Ascending aorta (tissue), 2 donors: ENCODE measurements around the gene NRBF2. TPM values are rescaled to one million over a fixed set of nuclear protein-coding genes. Genes with fewer than 3 reads are reported as not detected.

ENCODE experiments used
- DNase-seq, 2 donors: peaks; one replicate each; pipeline ENCODE4 v3.0.0-alpha.2; 2019; ENCODE audit warnings: low spot score in 2 of 2
- H3K27ac ChIP-seq, 2 donors: fragments of 200-600 bp; sonication (generic); one replicate each; pipeline ENCODE4 v1.5.1; 2016 to 2017; ENCODE audit warnings: mild to moderate bottlenecking in 1 of 2
- H3K27me3 ChIP-seq: fragments of 200-600 bp; sonication (generic); one replicate; pipeline ENCODE4 v1.5.1; 2017
- H3K36me3 ChIP-seq, 2 donors: fragments of 200-600 bp; sonication (generic); one replicate each; pipeline ENCODE4 v1.5.1; 2016
- H3K4me1 ChIP-seq, 2 donors: fragments of 200-600 bp; sonication (generic); one replicate each; pipeline ENCODE4 v1.5.1; 2016 to 2017; ENCODE audit warnings: mild to moderate bottlenecking in 1 of 2
- H3K4me3 ChIP-seq, 2 donors: fragments of 200-600 bp; sonication (generic); one replicate each; pipeline ENCODE4 v1.5.1; 2016 to 2017; ENCODE audit warnings: mild to moderate bottlenecking in 1 of 2
- H3K9me3 ChIP-seq, 2 donors: fragments of 200-600 bp; sonication (generic); one replicate each; pipeline ENCODE4 v1.5.1; 2016
- intact Hi-C: fragments of 100-400 bp; cut with DNase I; formaldehyde crosslinking; loops from one replicate; pipeline ENCODE4 v1.15.1; 2023
- total RNA-seq: library from RNA; depleted of rRNA; stranded (reverse); fragments of >200 nt; gene quantifications from one replicate; pipeline ENCODE4 v1.1.0, GENCODE V29; 2016
- TF ChIP-seq, protein P1 (sequence below), 3 experiments: fragments of 200-600 bp in 2 of 3; fragments of 450-650 bp in 1 of 3; sonication (generic) in 2 of 3; IDR thresholded peaks; one replicate each; pipeline ENCODE4 v1.5.1; 2016 to 2019; ENCODE audit warnings: antibody characterized with exemption in 3 of 3, mild to moderate bottlenecking in 1 of 3, moderate library complexity in 1 of 3

NRBF2 gene
- total RNA-seq, 1 donor from 2014 or later = 4.2 TPM

DNA sequence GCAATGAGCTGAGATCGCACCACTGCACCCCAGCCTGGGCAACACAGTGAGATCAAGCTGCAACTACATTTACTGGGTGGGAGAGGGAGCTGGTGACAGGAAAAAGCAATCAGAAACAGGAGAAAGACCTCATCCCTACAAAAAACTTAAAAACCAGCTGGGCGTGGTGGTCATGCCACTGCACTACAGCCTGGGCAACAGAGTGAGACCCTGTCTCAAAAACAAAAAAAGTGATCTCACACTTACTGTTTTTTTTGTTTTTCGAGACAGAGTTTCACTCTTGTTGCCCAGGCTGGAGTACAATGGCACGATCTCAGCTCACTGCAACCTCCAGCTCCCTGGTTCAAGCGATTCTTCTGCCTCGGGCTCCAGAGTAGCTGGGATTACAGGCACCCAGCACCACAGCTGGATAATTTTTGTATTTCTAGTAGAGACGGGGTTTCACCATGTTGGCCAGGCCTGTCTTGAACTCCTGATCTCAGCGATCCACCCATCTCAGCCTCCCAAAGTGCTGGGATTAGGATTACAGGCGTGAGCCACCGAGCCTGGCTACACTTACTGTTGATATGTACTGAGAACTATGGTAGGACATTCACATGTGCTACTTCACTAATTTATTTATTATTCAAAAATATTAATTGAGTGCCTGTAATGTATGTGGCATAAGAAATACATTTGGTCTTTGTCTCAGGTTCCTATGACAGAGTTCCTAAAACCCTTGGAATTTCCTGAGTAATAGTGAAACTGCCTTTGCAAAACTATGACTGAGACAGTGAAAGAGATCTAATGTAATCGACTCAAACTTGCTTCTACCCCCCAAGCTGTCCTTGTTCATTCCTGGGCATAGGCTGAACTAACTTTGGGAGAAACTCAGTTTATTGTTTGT is 27.7 kb upstream of the NRBF2 start:
- Histone ChIP-seq H3K36me3 (no peaks in the 10 kb centered on the region), H3K9me3 (no peaks in the 10 kb centered on the region), H3K27ac (no peak overlapping the region), H3K27me3 (no peaks in the 10 kb centered on the region), H3K4me3 (no peak overlapping the region), H3K4me1 (no peaks in the 10 kb centered on the region)
- intact Hi-C loops = loop anchor here (5.0 kb wide), 1 partner anchor 37 kb away; no protein-coding TSS in a partner anchor
- no peak for DNase-seq
- TF ChIP-seq, protein P1, sequence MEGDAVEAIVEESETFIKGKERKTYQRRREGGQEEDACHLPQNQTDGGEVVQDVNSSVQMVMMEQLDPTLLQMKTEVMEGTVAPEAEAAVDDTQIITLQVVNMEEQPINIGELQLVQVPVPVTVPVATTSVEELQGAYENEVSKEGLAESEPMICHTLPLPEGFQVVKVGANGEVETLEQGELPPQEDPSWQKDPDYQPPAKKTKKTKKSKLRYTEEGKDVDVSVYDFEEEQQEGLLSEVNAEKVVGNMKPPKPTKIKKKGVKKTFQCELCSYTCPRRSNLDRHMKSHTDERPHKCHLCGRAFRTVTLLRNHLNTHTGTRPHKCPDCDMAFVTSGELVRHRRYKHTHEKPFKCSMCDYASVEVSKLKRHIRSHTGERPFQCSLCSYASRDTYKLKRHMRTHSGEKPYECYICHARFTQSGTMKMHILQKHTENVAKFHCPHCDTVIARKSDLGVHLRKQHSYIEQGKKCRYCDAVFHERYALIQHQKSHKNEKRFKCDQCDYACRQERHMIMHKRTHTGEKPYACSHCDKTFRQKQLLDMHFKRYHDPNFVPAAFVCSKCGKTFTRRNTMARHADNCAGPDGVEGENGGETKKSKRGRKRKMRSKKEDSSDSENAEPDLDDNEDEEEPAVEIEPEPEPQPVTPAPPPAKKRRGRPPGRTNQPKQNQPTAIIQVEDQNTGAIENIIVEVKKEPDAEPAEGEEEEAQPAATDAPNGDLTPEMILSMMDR (IDR thresholded peaks at IDR 0.05) = no peak

DNA sequence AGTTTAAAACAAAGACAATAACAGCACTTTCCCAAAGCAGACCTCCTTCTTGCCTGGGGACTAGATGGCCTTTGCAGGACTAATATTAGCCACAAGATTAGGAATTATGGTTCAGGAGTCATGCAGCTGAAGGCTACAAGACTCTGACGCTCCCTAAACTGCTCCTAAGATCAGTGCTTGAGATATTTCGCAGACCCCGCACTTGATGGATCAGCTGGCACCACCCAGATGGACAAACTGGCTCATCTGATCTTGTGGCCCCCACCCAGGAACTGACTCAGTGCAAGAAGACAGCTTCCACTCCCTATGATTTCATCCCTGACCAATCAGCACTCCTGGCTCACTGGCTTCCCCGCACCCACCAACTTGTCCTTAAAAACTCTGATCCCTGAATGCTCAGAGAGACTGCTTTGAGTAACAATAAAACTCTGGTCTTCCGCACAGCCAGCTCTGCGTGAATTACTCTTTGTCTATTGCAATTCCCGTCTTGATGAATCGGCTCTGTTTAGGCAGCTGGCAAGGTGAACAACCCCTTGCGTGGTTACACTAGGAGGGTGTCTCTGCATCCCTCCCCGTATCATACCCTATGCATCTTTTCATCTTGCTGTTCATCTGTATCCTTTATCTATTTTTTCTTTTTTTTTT is 26.9 kb upstream of the NRBF2 start:
- no peak overlapping the region for H3K27ac ChIP-seq
- no peak overlapping the region for H3K4me3 ChIP-seq
- no peaks in the 10 kb centered on the region for H3K4me1 ChIP-seq
- TF ChIP-seq, protein P1 (IDR thresholded peaks at IDR 0.05) = no peak
- DNase-seq = no peak
- H3K9me3 ChIP-seq = no peaks in the 10 kb centered on the region
- H3K36me3 ChIP-seq = no peaks in the 10 kb centered on the region
- intact Hi-C loops = loop anchor here (5.0 kb wide), 1 partner anchor 36 kb away; no protein-coding TSS in a partner anchor
- no peaks in the 10 kb centered on the region for H3K27me3 ChIP-seq

DNA sequence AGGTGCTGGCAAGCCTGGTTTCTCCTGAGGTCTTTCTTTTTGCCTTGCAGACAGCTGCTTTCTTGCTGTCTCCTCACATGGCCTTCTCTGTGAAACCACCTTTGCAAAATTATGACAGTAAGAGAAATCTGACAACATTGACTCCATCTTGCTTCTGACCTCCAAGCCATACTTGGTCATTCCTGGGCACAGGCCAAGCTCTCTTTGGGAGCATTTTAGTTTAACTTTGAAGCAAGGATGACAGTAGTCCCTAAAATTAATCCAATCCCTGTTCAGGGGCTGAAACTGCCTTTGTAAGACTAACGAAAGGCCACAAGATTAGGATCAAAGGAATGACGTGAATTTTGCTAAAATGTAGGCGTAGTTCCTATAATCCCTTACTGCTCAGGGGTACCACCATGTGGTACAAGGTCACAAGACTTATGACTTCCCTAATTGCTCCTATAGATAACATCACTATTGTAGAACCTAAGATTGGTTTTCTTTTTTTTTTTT is 25.1 kb upstream of the NRBF2 start:
- intact Hi-C loops = loop anchor here (5.0 kb wide), 1 partner anchor 34 kb away; no protein-coding TSS in a partner anchor
- no peaks in the 10 kb centered on the region for H3K9me3 ChIP-seq
- H3K4me3 ChIP-seq = no peak overlapping the region
- no peak for DNase-seq
- no peaks in the 10 kb centered on the region for H3K4me1 ChIP-seq
- H3K27ac ChIP-seq = no peak overlapping the region
- no peaks in the 10 kb centered on the region for H3K27me3 ChIP-seq
- H3K36me3 ChIP-seq = no peaks in the 10 kb centered on the region
- TF ChIP-seq, protein P1 (IDR thresholded peaks at IDR 0.05) = no peak

DNA sequence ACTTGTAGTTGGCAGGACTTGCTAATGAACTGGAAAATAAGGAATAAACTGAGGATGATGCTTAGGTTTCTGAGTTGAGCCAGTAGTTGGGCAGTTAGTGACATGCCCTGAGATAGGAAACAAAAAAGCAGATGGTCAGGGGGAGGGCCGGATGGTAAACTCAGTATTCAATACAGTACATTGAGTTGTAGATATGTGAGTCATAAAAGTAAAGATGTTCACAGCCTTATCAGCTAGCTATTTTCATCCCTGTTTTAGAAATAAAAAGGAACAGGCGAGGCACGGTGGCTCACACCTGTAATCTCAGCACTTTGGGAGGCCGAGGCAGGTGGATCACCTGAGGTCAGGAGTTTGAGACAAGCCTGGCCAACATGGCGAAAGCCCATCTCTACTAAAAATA is 22.2 kb upstream of the NRBF2 start:
- intact Hi-C loops = loop anchor here (10.0 kb wide), 1 partner anchor 676 kb away; no protein-coding TSS in a partner anchor
- Histone ChIP-seq H3K4me1 (peaks cover 2 to 12% of the 10 kb centered on the region in 2 donors), H3K36me3 (no peaks in the 10 kb centered on the region), H3K27ac (no peak overlapping the region), H3K9me3 (no peaks in the 10 kb centered on the region), H3K27me3 (no peaks in the 10 kb centered on the region), H3K4me3 (no peak overlapping the region)
- no peak for DNase-seq
- TF ChIP-seq, protein P1 (IDR thresholded peaks at IDR 0.05) = no peak

DNA sequence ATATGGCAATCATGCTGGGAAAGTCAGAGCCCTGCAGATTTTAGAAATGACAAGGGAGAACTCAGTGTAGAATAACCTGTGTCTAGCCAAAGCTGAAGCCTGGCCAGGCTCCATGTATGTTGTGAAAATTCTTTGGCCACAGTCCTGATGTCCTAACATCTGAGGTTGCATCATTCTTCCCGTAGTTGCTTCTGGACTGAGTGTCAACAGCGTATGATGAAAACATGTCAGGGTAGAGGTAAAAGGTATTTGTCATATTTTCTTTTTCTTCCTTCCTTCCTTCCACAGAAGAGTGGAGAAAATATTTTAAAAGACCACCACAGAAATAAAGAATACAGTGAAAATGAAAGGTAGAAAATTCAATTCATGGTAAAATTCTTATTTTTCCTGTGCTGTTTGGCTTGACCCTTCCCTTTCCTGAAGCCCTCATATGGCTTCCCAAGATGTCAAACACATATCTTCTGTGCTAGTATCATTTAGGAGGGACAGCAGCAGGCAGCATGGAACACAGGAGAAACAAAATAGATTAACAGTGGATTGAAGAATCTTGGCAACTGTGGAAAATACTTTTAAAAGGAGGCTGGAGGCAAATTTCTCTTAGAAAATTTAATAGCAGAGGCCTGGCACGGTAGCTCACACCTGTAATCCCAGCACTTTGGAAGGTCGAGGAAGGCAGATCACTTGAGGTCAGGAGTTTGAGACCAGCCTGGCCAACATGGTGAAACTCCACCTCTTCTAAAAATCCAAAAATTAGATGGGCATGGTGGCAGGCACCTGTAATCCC is 18.9 kb upstream of the NRBF2 start:
- TF ChIP-seq, protein P1 (IDR thresholded peaks at IDR 0.05) = no peak
- peak; percentile 37 to 92 for DNase-seq
- Histone ChIP-seq H3K4me1 (peaks cover 5 to 17% of the 10 kb centered on the region in 2 donors), H3K27ac (peak overlapping the region in 1 of 2 donors; percentile 72), H3K27me3 (no peaks in the 10 kb centered on the region), H3K36me3 (no peaks in the 10 kb centered on the region), H3K4me3 (no peak overlapping the region), H3K9me3 (no peaks in the 10 kb centered on the region)
- intact Hi-C loops = loop anchor here (1.0 to 10.0 kb wide), 3 partner anchors 19 to 679 kb away; partner anchors contain the start of gene NRBF2
